ENCODE data around the gene RHNO1.

RHNO1 gene

DNA sequence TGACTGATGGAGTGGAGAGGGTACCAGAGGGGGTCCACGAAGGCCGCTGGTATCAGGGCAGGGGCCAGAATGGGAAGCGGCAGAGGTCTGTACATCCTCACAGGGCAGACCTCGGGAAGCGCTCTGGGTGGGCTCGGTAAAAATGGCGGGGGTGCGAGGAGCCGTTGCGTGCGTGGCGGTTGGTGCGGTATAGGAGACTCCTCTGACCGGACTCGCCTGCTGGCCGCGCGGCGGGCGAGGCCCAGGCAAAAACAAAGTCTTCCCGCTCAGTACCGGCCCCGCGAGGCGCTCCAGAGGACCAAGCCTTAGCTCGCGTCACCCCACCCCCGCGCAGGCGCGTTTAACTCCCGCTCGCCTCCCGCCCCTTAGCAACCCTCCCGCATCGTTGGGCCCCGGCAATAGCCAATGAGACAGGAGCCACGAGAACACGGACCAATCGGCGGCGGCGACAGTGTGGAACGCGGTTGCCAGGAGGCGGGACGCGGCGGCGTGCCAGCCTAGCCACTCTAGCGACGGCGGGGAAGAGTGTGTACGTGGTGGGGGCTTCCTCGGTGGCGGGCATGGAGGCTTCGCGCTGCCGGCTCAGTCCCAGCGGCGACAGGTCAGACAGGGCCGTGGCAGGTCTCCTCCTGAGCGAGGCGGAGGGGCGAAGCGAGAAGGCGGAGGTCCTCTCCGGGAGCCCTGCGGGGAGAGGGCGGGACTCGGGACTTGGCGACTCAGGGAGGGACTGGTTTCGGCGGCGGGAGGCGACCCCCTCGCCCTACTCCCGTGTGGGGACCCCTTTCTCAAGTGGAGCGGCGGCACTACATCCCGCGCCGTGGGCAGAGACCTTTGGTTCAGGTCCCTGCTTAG is 13.6 kb downstream of the RHNO1 start, which contains the start of gene TULP3:
Gene TULP3 (plus strand): TSS at position 504 of the 852 bp plus-strand sequence. CDS start 57 bp downstream, at position 561.
- peak within 1 kb of the TSS; percentile 88 for H3K4me2 ChIP-seq (ENCODE audit: low read length)
- no peaks in the 10 kb centered on the region for H3K9me3 ChIP-seq (replicated peaks; ENCODE audit: low read length)
- no peaks in the 10 kb centered on the region for H3K27me3 ChIP-seq (ENCODE audit: control insufficient read depth, insufficient read depth, low read length)
- peak within 1 kb of the TSS; percentile 98 for H3K4me3 ChIP-seq (ENCODE audit: low read length)
- H3K36me3 ChIP-seq (ENCODE audit: insufficient read depth, low read length), result peaks cover 13% of the 10 kb centered on the region
- H3K9ac ChIP-seq (ENCODE audit: low read depth, low read length), result peak within 1 kb of the TSS; percentile 94
- H3K4me1 ChIP-seq (ENCODE audit: control insufficient read depth, insufficient read depth, low read length), result peaks cover 27% of the 10 kb centered on the region

- H3K36me3 ChIP-seq (ENCODE audit: insufficient read depth, low read length), result peaks cover 6% of the 10 kb centered on the region
- peak overlapping the region; percentile 94 for H3K9ac ChIP-seq (ENCODE audit: low read depth, low read length)
- peak overlapping the region; percentile 70 for H3K4me2 ChIP-seq (ENCODE audit: low read length)
- H3K4me3 ChIP-seq (ENCODE audit: low read length), result peak overlapping the region; percentile 98
- no peaks in the 10 kb centered on the region for H3K27me3 ChIP-seq (ENCODE audit: control insufficient read depth, insufficient read depth, low read length)
- no peaks in the 10 kb centered on the region for H3K9me3 ChIP-seq (replicated peaks; ENCODE audit: low read length)
- H3K4me1 ChIP-seq (ENCODE audit: control insufficient read depth, insufficient read depth, low read length), result peaks cover 27% of the 10 kb centered on the region
Measured at GRCh38 chr12:2891240-2892053, 14.4 kb downstream of the RHNO1 start.

DNA sequence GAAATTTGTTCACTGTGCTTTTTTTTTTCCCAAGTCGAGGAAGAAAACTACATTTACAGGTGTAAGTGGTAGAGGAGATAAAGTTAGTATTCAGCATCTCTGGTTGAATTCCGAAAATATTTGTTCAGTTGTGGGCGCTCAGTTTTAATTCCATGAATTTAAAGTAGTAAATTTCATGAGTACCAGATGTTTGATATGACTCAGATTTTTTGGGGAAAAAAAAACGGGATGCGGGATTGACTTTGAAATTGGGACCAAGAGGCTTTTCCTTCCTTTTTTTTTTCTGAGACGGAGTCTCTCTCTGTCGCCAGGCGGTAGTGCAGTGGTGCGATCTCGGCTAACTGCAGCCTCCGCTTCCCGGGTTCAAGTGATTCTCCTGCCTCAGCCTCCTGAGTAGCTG is 15.2 kb downstream of the RHNO1 start:
- Histone ChIP-seq H3K9ac (ENCODE audit: low read depth, low read length) (peak overlapping the region; percentile 94), H3K4me2 (ENCODE audit: low read length) (peak overlapping the region; percentile 70), H3K4me3 (ENCODE audit: low read length) (peak overlapping the region; percentile 98), H3K27me3 (ENCODE audit: control insufficient read depth, insufficient read depth, low read length) (no peaks in the 10 kb centered on the region), H3K9me3 (replicated peaks; ENCODE audit: low read length) (no peaks in the 10 kb centered on the region), H3K36me3 (ENCODE audit: insufficient read depth, low read length) (peaks cover 6% of the 10 kb centered on the region), H3K4me1 (ENCODE audit: control insufficient read depth, insufficient read depth, low read length) (peaks cover 27% of the 10 kb centered on the region)

DNA sequence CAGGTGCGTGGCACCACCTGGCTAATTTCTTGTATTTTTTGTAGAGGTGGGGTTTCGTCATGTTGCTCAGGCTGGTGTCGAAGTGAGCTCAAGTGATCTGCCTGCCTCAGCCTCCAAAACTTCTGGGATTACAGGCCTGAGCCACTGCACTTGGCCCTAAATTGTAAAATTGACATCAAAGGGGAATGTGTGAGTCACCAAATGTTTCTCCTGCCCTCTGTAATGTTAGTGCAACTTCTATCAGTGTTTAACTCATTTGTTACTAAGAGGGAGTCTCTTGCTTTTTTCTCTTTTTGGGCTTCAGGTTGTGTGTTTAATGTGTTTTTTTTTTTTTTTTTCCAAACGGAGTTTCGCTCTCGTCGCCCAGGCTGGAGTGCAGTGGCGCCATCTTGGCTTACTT is 16.0 kb downstream of the RHNO1 start:
- Histone ChIP-seq H3K4me3 (ENCODE audit: low read length) (no peak overlapping the region), H3K36me3 (ENCODE audit: insufficient read depth, low read length) (no peaks in the 10 kb centered on the region), H3K9me3 (replicated peaks; ENCODE audit: low read length) (no peaks in the 10 kb centered on the region), H3K4me2 (ENCODE audit: low read length) (peak overlapping the region; percentile 70), H3K9ac (ENCODE audit: low read depth, low read length) (no peak overlapping the region), H3K4me1 (ENCODE audit: control insufficient read depth, insufficient read depth, low read length) (peaks cover 27% of the 10 kb centered on the region), H3K27me3 (ENCODE audit: control insufficient read depth, insufficient read depth, low read length) (no peaks in the 10 kb centered on the region)

GRCh38 chr12:2895051-2895451 is 18.0 kb downstream of the RHNO1 start:
- Histone ChIP-seq H3K27me3 (ENCODE audit: control insufficient read depth, insufficient read depth, low read length) (no peaks in the 10 kb centered on the region), H3K4me2 (ENCODE audit: low read length) (no peak overlapping the region), H3K36me3 (ENCODE audit: insufficient read depth, low read length) (no peaks in the 10 kb centered on the region), H3K9ac (ENCODE audit: low read depth, low read length) (no peak overlapping the region), H3K4me3 (ENCODE audit: low read length) (no peak overlapping the region), H3K9me3 (replicated peaks; ENCODE audit: low read length) (no peaks in the 10 kb centered on the region), H3K4me1 (ENCODE audit: control insufficient read depth, insufficient read depth, low read length) (peaks cover 25% of the 10 kb centered on the region)

GRCh38 chr12:2895511-2895910 is 18.5 kb downstream of the RHNO1 start:
- H3K27me3 ChIP-seq (ENCODE audit: control insufficient read depth, insufficient read depth, low read length), result no peaks in the 10 kb centered on the region
- H3K36me3 ChIP-seq (ENCODE audit: insufficient read depth, low read length), result no peaks in the 10 kb centered on the region
- H3K9ac ChIP-seq (ENCODE audit: low read depth, low read length), result no peak overlapping the region
- no peak overlapping the region for H3K4me3 ChIP-seq (ENCODE audit: low read length)
- H3K4me1 ChIP-seq (ENCODE audit: control insufficient read depth, insufficient read depth, low read length), result peaks cover 22% of the 10 kb centered on the region
- H3K9me3 ChIP-seq (replicated peaks; ENCODE audit: low read length), result no peaks in the 10 kb centered on the region
- H3K4me2 ChIP-seq (ENCODE audit: low read length), result no peak overlapping the region

DNA sequence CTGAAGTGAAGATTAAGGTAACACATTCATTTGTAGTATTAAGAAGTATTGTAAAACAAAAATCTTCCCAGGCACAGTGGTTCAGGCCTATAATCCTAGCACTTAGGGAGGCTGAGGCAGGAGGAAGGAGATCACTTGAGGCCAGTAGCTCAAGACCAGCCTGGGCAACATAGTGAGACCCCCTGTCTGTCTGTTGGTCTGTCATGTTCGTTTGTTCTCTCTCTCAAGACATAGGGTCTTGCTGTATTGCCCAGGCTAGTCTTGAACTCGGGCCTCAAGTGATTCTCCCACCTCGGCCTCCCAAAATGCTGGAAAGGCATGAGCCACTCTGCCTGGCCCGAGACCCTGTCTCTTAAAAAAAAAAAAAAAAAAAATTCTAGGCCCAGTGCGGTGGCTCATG is 20.4 kb downstream of the RHNO1 start:
- H3K4me3 ChIP-seq (ENCODE audit: low read length), result no peak overlapping the region
- peaks cover 17% of the 10 kb centered on the region for H3K4me1 ChIP-seq (ENCODE audit: control insufficient read depth, insufficient read depth, low read length)
- no peaks in the 10 kb centered on the region for H3K27me3 ChIP-seq (ENCODE audit: control insufficient read depth, insufficient read depth, low read length)
- no peak overlapping the region for H3K9ac ChIP-seq (ENCODE audit: low read depth, low read length)
- no peaks in the 10 kb centered on the region for H3K9me3 ChIP-seq (replicated peaks; ENCODE audit: low read length)
- H3K36me3 ChIP-seq (ENCODE audit: insufficient read depth, low read length), result no peaks in the 10 kb centered on the region
- no peak overlapping the region for H3K4me2 ChIP-seq (ENCODE audit: low read length)

DNA sequence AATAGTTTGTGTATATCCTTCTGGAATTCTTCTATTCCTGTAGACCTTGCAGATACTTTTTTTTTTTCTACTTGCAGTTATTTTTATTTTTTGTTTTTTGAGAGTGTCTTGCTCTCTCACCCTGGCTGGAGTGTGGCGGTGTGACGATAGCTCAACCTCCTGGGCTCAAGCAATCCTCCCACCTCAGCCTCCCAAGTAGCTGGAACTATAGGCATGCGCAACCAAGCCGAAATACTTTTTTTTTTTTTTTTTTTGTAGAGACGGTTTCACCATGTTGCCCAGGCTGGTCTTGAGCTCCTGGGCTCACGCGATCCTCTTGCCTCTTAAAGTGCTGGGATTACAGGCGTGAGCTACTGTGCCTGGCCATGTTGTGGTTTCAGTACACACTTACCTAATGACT is 23.6 kb downstream of the RHNO1 start:
- H3K27me3 ChIP-seq (ENCODE audit: control insufficient read depth, insufficient read depth, low read length), result no peaks in the 10 kb centered on the region

DNA sequence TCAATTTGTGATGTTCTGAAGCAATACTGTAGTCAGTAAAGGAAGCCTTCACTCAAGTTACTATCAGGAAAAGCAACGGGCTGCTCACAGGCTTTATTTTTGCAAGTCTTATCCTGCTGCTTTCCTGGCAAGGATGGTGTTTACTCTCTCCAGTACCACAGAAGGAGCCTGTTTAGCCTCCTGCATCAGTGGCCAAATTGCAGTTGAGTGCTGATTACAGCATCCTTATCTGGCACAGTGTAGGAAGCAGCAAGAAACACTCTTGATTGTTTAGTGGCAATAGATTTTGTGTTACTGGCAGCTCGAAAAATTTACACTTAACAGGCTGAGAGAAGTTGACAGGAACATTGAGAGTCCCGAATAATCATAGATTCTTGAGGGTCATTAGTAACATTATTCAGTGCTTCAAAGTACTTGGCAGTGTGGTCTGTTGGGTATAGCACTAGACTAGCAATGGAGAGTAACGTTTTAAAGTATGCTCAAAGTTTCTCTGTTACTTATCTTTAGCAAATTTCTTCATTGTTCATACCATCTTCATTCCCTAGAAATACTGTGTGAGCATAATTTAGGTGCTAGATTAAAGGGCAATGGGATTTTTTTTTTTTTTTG is 25.4 kb downstream of the RHNO1 start:
- no peak overlapping the region for H3K4me3 ChIP-seq (ENCODE audit: low read length)
- no peak overlapping the region for H3K4me2 ChIP-seq (ENCODE audit: low read length)
- H3K9ac ChIP-seq (ENCODE audit: low read depth, low read length), result no peak overlapping the region
- no peaks in the 10 kb centered on the region for H3K27me3 ChIP-seq (ENCODE audit: control insufficient read depth, insufficient read depth, low read length)
- no peaks in the 10 kb centered on the region for H3K9me3 ChIP-seq (replicated peaks; ENCODE audit: low read length)
- no peaks in the 10 kb centered on the region for H3K4me1 ChIP-seq (ENCODE audit: control insufficient read depth, insufficient read depth, low read length)
- no peaks in the 10 kb centered on the region for H3K36me3 ChIP-seq (ENCODE audit: insufficient read depth, low read length)

More for the DNA sequence above, 23.6 kb downstream of the RHNO1 start:
- no peaks in the 10 kb centered on the region for H3K9me3 ChIP-seq (replicated peaks; ENCODE audit: low read length)
- H3K9ac ChIP-seq (ENCODE audit: low read depth, low read length), result no peak overlapping the region
- no peak overlapping the region for H3K4me3 ChIP-seq (ENCODE audit: low read length)
- H3K4me2 ChIP-seq (ENCODE audit: low read length), result no peak overlapping the region
- no peaks in the 10 kb centered on the region for H3K36me3 ChIP-seq (ENCODE audit: insufficient read depth, low read length)
- H3K4me1 ChIP-seq (ENCODE audit: control insufficient read depth, insufficient read depth, low read length), result no peaks in the 10 kb centered on the region

- no peaks in the 10 kb centered on the region for H3K4me1 ChIP-seq (ENCODE audit: control insufficient read depth, insufficient read depth, low read length)
- no peaks in the 10 kb centered on the region for H3K27me3 ChIP-seq (ENCODE audit: control insufficient read depth, insufficient read depth, low read length)
Measured at GRCh38 chr12:2904260-2904659, 27.2 kb downstream of the RHNO1 start.

GRCh38 chr12:2912216-2912575 is 35.2 kb downstream of the RHNO1 start:
- no peaks in the 10 kb centered on the region for H3K9me3 ChIP-seq (replicated peaks; ENCODE audit: low read length)
- no peaks in the 10 kb centered on the region for H3K4me1 ChIP-seq (ENCODE audit: control insufficient read depth, insufficient read depth, low read length)
- H3K9ac ChIP-seq (ENCODE audit: low read depth, low read length), result no peak overlapping the region
- peaks cover 28% of the 10 kb centered on the region for H3K36me3 ChIP-seq (ENCODE audit: insufficient read depth, low read length)
- no peaks in the 10 kb centered on the region for H3K27me3 ChIP-seq (ENCODE audit: control insufficient read depth, insufficient read depth, low read length)
- no peak overlapping the region for H3K4me3 ChIP-seq (ENCODE audit: low read length)
- no peak overlapping the region for H3K4me2 ChIP-seq (ENCODE audit: low read length)

More at GRCh38 chr12:2904260-2904659, 27.2 kb downstream of the RHNO1 start:
- no peak overlapping the region for H3K9ac ChIP-seq (ENCODE audit: low read depth, low read length)
- H3K4me2 ChIP-seq (ENCODE audit: low read length), result no peak overlapping the region
- H3K4me3 ChIP-seq (ENCODE audit: low read length), result no peak overlapping the region
- H3K9me3 ChIP-seq (replicated peaks; ENCODE audit: low read length), result no peaks in the 10 kb centered on the region
- H3K36me3 ChIP-seq (ENCODE audit: insufficient read depth, low read length), result no peaks in the 10 kb centered on the region
